CD4-positive, alpha-beta T cell treated with Interleukin-4 for 4 hours (primary cell): Measurements from ENCODE around the gene CLDN19.

Source experiments
- DNase-seq: peaks from one replicate; pipeline ENCODE4 v3.0.0-alpha.2; 2020

CLDN19 gene

GRCh38 chr1:42692911-42693310 is 47.1 kb downstream of the CLDN19 start:
- no peak for DNase-seq

DNA sequence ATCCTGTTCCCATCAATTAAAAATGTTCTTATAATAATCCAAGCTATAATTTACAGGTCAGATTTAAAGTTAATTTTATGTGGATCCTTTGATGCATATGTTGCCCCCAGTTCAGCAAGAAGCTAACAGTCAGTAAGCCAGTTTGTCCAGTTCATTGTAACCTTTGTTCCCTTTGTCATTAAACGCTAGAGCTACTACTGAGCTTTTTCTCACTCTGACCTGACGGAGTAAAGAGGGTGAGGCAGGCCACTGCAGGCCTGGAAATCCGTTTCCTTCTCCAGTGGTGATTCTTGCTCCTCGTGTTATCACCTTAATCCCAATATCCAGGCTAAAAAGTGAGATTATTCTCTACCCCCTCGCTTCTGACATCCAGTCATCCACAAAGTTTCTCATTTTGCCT is 47.6 kb downstream of the CLDN19 start:
- DNase-seq = no peak

DNA sequence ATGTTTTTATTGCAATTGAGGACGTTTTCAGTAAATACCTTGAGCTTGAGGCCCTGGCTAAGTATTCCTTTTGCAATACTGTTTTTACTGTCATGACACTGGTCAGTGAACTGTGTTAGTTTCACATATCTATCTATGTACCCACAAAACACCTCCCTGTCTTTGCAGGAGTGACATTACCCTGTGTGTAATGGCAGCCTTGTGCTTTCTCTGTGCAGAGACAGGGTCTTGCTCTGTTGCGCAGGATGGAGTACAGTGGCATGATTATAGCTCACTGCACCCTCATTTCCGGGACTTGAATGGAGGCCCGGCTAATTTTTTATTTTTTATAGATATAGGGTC is 48.9 kb downstream of the CLDN19 start:
- DNase-seq = no peak

- DNase-seq = no peak
These were observed 49.4 kb downstream of the CLDN19 start for GRCh38 chr1:42690477-42691156.

DNA sequence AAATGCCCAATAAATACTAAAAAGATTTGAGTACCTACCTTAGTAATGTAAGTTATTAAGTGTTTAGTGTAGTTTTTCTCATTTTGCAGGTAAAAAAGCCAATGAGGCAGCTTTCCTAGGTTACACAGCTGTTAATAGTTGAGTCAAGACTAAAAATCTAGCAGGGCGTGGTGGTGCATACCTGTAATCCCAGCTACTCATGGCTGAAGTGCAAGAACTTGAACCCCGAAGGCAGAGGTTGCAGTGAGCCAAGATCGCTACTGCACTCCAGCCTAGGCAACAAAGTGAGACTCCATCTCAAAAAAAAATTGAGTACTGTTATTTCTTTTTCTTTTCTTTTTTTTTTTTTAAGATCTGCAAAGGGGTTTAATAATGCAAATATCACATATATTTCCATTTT is 50.1 kb downstream of the CLDN19 start:
- DNase-seq = no peak

- DNase-seq = no peak
These were observed 53.6 kb downstream of the CLDN19 start for GRCh38 chr1:42686418-42686817.

DNA sequence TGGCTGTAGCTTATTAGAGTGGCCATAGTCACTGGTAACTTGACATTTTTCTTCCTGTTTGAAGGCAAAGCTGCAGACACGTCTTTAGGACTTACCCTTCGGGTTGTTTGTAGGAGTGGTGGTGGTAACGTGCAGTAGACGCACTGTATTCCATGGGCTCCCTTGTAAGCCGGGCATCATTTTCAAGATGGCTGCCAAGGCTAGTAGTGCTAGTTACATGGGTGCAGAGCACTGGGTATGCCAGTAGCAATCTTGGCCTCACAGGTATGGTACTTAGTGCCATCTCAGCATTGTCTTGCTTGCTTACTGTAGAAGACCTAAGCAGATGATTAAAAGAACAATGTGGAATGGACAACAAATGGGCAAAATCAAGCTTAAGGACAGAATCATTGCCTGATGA is 55.9 kb downstream of the CLDN19 start:
- DNase-seq = no peak
